GM12878 (cell line): ENCODE data around the gene PITPNM2. TPM values are rescaled to one million over a fixed set of nuclear protein-coding genes. Genes with fewer than 3 reads are reported as not detected.

Source experiments
- ATAC-seq: fragments of 200-7000 bp; cut with Tn5 transposase; 3 replicates; pipeline ENCODE4 v1.9.1; 2020; ENCODE audit warnings: mild to moderate bottlenecking, moderate library complexity
- BruUV-seq: library from RNA; stranded (reverse); fragments of 400-500 nt; replicated peaks from 2 replicates; lab custom pipeline; 2021; lab: Mats Ljungman, UMichigan
- CTCF ChIA-PET: fragments of 300-600 bp; sonication (Branson Sonifier 250); formaldehyde crosslinking; extraction: SDS; loops from one replicate; lab custom pipeline; 2021; ENCODE audit warnings: inconsistent platforms; lab: Yijun Ruan, JAX
- POLR2A ChIA-PET: fragments of 350-600 bp; formaldehyde crosslinking; extraction: SDS; loops from one replicate; lab custom pipeline; 2021; ENCODE audit warnings: inconsistent platforms; lab: Charles Lee
- RAD21 ChIA-PET: fragments of 300-600 bp; sonication (Branson Sonifier 250); formaldehyde crosslinking; loops from one replicate; lab custom pipeline; 2023; ENCODE audit warnings: antibody characterized with exemption; ENCODE audit not compliant: unreplicated experiment; lab: Charles Lee
- SMC1A ChIA-PET: fragments of 300-600 bp; sonication (Branson Sonifier 250); formaldehyde crosslinking; loops from one replicate; lab custom pipeline; 2023; ENCODE audit not compliant: unreplicated experiment, uncharacterized antibody; lab: Charles Lee
- DNase-seq: peaks from one replicate; pipeline ENCODE4 v3.0.0-alpha.2; 2011; ENCODE audit warnings: low read depth, low spot score
- FAIRE-seq: peaks from 3 replicates; lab custom pipeline; 2011; peaks lifted over from hg19 to GRCh38; lab: Jason Lieb, UNC
- H2AFZ ChIP-seq: 2 replicates; pipeline ENCODE4 v1.6.0; 2011; ENCODE audit warnings: low read depth, low read length, control low read depth; ENCODE audit not compliant: control insufficient read depth
- H3K27ac ChIP-seq: 2 replicates; pipeline ENCODE4 v1.5.1; 2011; ENCODE audit warnings: control low read depth; ENCODE audit not compliant: control insufficient read depth, insufficient read depth
- H3K27me3 ChIP-seq, 2 experiments: replicated peaks in 1 of 2; 2 replicates each; pipeline versions ENCODE4 v1.6.0 to v1.6.1; 2011; ENCODE audit warnings: low read length in 1 of 2; ENCODE audit not compliant: control insufficient read depth in 2 of 2, insufficient read depth in 2 of 2
- H3K36me3 ChIP-seq, 2 experiments: 2 replicates each; pipeline ENCODE4 v1.5.1; 2011; ENCODE audit warnings: low read length in 1 of 2; ENCODE audit not compliant: control insufficient read depth in 2 of 2, insufficient read depth in 2 of 2
- H3K4me1 ChIP-seq: 2 replicates; pipeline ENCODE4 v1.6.1; 2011; ENCODE audit warnings: mild to moderate bottlenecking, low read length, moderate library complexity, mixed read lengths; ENCODE audit not compliant: control insufficient read depth, insufficient read depth
- H3K4me2 ChIP-seq: 2 replicates; pipeline ENCODE4 v1.6.0; 2011; ENCODE audit warnings: control low read depth; ENCODE audit not compliant: control insufficient read depth, insufficient read depth
- H3K4me3 ChIP-seq: fragments of 200-600 bp; sonication (generic); 2 replicates; pipeline ENCODE4 v1.5.1; 2016
- H3K79me2 ChIP-seq: 2 replicates; pipeline ENCODE4 v1.6.0; 2011; ENCODE audit warnings: low read length; ENCODE audit not compliant: control insufficient read depth, insufficient read depth
- H3K9ac ChIP-seq: 2 replicates; pipeline ENCODE4 v1.8.0; 2011; ENCODE audit warnings: low read length, control low read depth, mixed read lengths; ENCODE audit not compliant: control insufficient read depth, insufficient read depth
- H3K9me3 ChIP-seq: replicated peaks from 3 replicates; pipeline ENCODE4 v1.5.1; 2011; ENCODE audit warnings: mild to moderate bottlenecking, low read length; ENCODE audit not compliant: control insufficient read depth, insufficient read depth
- H4K20me1 ChIP-seq: 2 replicates; pipeline ENCODE4 v1.6.0; 2011; ENCODE audit not compliant: control insufficient read depth, insufficient read depth
- ATF7 ChIP-seq: fragments of 450-650 bp; IDR thresholded peaks from 2 replicates; pipeline ENCODE4 v1.6.1; 2016; ENCODE audit warnings: low read depth, mild to moderate bottlenecking
- CBX3 ChIP-seq: fragments of 200-600 bp; sonication (generic); IDR thresholded peaks from 2 replicates; pipeline ENCODE4 v1.6.1; 2016; ENCODE audit warnings: low read depth, borderline replicate concordance
- CREB1 ChIP-seq: IDR thresholded peaks from 2 replicates; pipeline ENCODE4 v1.6.1; 2012; ENCODE audit warnings: low read depth, mild to moderate bottlenecking, inconsistent platforms
- EGR1 ChIP-seq, 2 experiments: IDR thresholded peaks; 1 replicate in 1 of 2; 2 replicates in 1 of 2; pipeline ENCODE4 v1.6.1; 2011 to 2012; ENCODE audit warnings: low read depth in 2 of 2, low read length in 2 of 2, borderline replicate concordance in 1 of 2, mild to moderate bottlenecking in 1 of 2, moderate library complexity in 1 of 2
- FOXK2 ChIP-seq: fragments of 450-650 bp; IDR thresholded peaks from 2 replicates; pipeline ENCODE4 v1.6.1; 2017; ENCODE audit warnings: mild to moderate bottlenecking, moderate library complexity
- HDAC2 ChIP-seq: fragments of 200-600 bp; sonication (generic); IDR thresholded peaks from 2 replicates; pipeline ENCODE4 v1.6.1; 2017
- JUNB ChIP-seq: IDR thresholded peaks from 2 replicates; pipeline ENCODE4 v1.6.1; 2016; ENCODE audit warnings: antibody characterized with exemption, mild to moderate bottlenecking
- MTA2 ChIP-seq: fragments of 450-650 bp; IDR thresholded peaks from 2 replicates; pipeline ENCODE4 v1.6.1; 2016; ENCODE audit warnings: low read depth, mild to moderate bottlenecking, moderate library complexity
- SIN3A ChIP-seq: IDR thresholded peaks from 2 replicates; pipeline ENCODE4 v1.6.1; 2012; ENCODE audit warnings: low read depth, low read length, improper control_type of control experiment
- SMARCA5 ChIP-seq: fragments of 450-650 bp; IDR thresholded peaks from 2 replicates; pipeline ENCODE4 v1.6.1; 2017; ENCODE audit warnings: mild to moderate bottlenecking
- STAT1 ChIP-seq: fragments of 450-650 bp; conservative IDR thresholded peaks from 2 replicates; pipeline ENCODE4 v1.6.1; 2014; ENCODE audit warnings: antibody characterized with exemption, mild to moderate bottlenecking
- YBX1 ChIP-seq: fragments of 450-650 bp; IDR thresholded peaks from 2 replicates; pipeline ENCODE4 v1.6.1; 2016; ENCODE audit warnings: antibody characterized with exemption
- WGBS: methylation state at CpG from one replicate; pipeline ENCODE4 v1.1.6; 2016; ENCODE audit warnings: low lambda C conversion rate; ENCODE audit not compliant: insufficient replicate concordance, insufficient coverage; ENCODE audit errors: missing lambda C conversion rate; 5-methylcytosine and 5-hydroxymethylcytosine counted together
- in situ Hi-C: fragments of 300-500 bp; cut with MboI; formaldehyde crosslinking; loops from 9 replicates; pipeline ENCODE4 v1.14.3; 2018; ENCODE audit warnings: mixed read lengths
- intact Hi-C: fragments of 100-400 bp; cut with micrococcal nuclease; formaldehyde crosslinking; loops from one replicate; pipeline ENCODE4 v1.14.2; 2022; ENCODE audit not compliant: unreplicated experiment
- polyA plus RNA-seq, 11 experiments: library from polyadenylated mRNA; depleted of rRNA in 4 of 11; unstranded in 6 of 11; stranded (reverse) in 5 of 11; fragments of >200 nt; fragmentation: Nextera tagmentation in 4 of 11; fragmentation: Illumina TruSeq in 1 of 11; extraction: Ambion mirVana in 4 of 11; extraction: Trizol in 1 of 11; gene quantifications; 1 replicate in 1 of 11; 2 replicates in 10 of 11; pipeline versions ENCODE4 v1.2.1 to v1.2.3, GENCODE V29; 2011 to 2016; ENCODE audit warnings: inconsistent platforms in 2 of 11, missing spikeins in 2 of 11, low read depth in 1 of 11
- total RNA-seq, 4 experiments: library from RNA; depleted of rRNA in 3 of 4; stranded (reverse); fragments of >200 nt in 3 of 4; fragmentation: Illumina TruSeq in 1 of 4; extraction: Trizol in 1 of 4; gene quantifications; 2 replicates each; pipeline versions ENCODE4 v1.2.1 to v1.2.3, GENCODE V29; 2013 to 2021
- TF ChIP-seq, protein P1 (sequence below): fragments of 450-650 bp; IDR thresholded peaks from 2 replicates; pipeline ENCODE4 v1.6.1; 2017; ENCODE audit warnings: low read depth, mild to moderate bottlenecking, moderate library complexity

PITPNM2 gene
- total and polyA plus RNA-seq, 10 of the 15 experiments (the other 5 are each of a cell fraction or from before 2014, with no cell fraction given), result 0.03 to 1.0 (median 0.24) TPM; not detected in 1

GRCh38 chr12:123134826-123135225 lies 16.1 kb downstream of the PITPNM2 start:
- BruUV-seq, result no TSS peak
- H3K4me2 ChIP-seq, result no peak overlapping the region
- WGBS, result 40% methylated on average over 6 of the region's 6 CpGs
- ChIA-PET CTCF (interaction anchor here (0.6 kb wide), 1 partner anchor 316 kb away, joined by 3 read pairs; no protein-coding TSS in a partner anchor), POLR2A (no interaction called here), RAD21 (no interaction called here)
- in situ Hi-C loops, result no loop called here
- FAIRE-seq (no peak), ATAC-seq (no peak)
- no peak overlapping the region for H3K9ac ChIP-seq
- no peak overlapping the region for H2AFZ ChIP-seq
- no peak overlapping the region for H3K4me3 ChIP-seq
- H4K20me1 ChIP-seq, result no peaks in the 10 kb centered on the region
- H3K9me3 ChIP-seq, result no peaks in the 10 kb centered on the region
- intact Hi-C loops, result no loop called here
- H3K36me3 ChIP-seq, result no peaks in the 10 kb centered on the region
- no peaks in the 10 kb centered on the region for H3K79me2 ChIP-seq
- H3K27ac ChIP-seq, result no peak overlapping the region
- TF ChIP-seq JUNB (no peak), SMARCA5 (no peak), YBX1 (no peak), HDAC2 (no peak), EGR1 (IDR thresholded peaks at IDR 0.05; ENCODE audit: borderline replicate concordance in 1 of 2, low read depth in 2 of 2, low read length in 2 of 2) (no peak), MTA2 (no peak), ATF7 (no peak), FOXK2 (no peak), SIN3A (no peak), STAT1 (no peak), CREB1 (no peak), CBX3 (no peak)
- TF ChIP-seq, protein P1, sequence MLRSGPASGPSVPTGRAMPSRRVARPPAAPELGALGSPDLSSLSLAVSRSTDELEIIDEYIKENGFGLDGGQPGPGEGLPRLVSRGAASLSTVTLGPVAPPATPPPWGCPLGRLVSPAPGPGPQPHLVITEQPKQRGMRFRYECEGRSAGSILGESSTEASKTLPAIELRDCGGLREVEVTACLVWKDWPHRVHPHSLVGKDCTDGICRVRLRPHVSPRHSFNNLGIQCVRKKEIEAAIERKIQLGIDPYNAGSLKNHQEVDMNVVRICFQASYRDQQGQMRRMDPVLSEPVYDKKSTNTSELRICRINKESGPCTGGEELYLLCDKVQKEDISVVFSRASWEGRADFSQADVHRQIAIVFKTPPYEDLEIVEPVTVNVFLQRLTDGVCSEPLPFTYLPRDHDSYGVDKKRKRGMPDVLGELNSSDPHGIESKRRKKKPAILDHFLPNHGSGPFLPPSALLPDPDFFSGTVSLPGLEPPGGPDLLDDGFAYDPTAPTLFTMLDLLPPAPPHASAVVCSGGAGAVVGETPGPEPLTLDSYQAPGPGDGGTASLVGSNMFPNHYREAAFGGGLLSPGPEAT, result no peak
- TF ChIP-seq, all 136 proteins: peak for 0
- H3K4me1 ChIP-seq, result no peaks in the 10 kb centered on the region
- no peaks in the 10 kb centered on the region for H3K27me3 ChIP-seq
- no peak for DNase-seq
- SMC1A ChIA-PET, result no interaction called here
